Right renal pelvis (tissue), 4 donors: ENCODE measurements around the gene GSG1L2. TPM values are rescaled to one million over a fixed set of nuclear protein-coding genes. Genes with fewer than 3 reads are reported as not detected.

ENCODE experiments used
- DNase-seq, 4 donors: peaks; one replicate each; pipeline ENCODE4 v3.0.0-alpha.2; 2013; ENCODE audit warnings: low read depth in 4 of 4, low spot score in 3 of 4, missing footprints in 1 of 4
- polyA plus RNA-seq, 4 donors: library from polyadenylated mRNA; unstranded; fragments of 120-200 nt; gene quantifications; one replicate each; pipeline ENCODE4 v1.2.1, GENCODE V29; 2013; ENCODE audit not compliant: insufficient read length in 4 of 4

GSG1L2 gene
- not detected for polyA plus RNA-seq

DNA sequence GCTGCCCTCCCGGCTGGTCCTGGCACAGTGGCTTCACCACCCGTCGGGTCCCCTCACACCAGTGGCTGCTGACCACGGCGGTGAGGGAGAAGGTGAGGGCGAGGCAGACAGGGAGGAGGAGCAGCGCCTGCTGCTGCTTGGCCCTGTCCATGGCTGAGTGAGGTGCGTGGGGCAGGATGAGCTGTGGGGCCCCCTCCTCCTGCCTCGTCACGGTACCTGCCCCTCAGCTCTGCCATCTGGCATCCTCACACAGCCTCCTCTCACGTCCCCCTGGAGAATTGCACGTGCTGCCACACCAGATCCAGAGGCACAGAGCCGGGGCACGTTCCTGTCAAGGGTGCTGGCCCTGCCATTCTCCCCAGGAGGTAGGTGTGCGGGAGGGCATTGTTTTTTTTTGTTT, at the start of gene GSG1L2:
Gene GSG1L2 (minus strand): TSS at position 159 of the 400 bp plus-strand sequence. CDS start 8 bp downstream, at position 151.
- DNase-seq, result no peak

DNA sequence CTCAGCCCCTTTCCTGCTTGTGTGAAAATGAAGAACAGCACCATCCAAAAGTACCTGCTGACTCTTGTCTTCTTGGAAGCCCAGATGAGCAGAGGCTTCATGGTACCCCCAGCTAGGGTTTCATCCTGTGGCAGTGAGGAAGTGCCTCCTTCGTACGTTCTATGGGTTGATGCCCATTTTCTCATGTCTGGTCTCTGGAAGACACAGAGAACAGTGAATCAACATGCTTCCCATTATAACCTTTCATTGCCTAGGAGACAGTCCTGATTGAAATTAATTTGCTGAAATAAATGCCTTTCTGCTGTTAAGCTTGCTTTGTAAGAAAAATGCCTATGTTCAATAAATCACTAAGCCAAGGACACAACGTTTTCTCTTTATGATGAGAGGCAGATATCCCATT, 46.7 kb upstream of the GSG1L2 start:
- DNase-seq, result no peak

DNA sequence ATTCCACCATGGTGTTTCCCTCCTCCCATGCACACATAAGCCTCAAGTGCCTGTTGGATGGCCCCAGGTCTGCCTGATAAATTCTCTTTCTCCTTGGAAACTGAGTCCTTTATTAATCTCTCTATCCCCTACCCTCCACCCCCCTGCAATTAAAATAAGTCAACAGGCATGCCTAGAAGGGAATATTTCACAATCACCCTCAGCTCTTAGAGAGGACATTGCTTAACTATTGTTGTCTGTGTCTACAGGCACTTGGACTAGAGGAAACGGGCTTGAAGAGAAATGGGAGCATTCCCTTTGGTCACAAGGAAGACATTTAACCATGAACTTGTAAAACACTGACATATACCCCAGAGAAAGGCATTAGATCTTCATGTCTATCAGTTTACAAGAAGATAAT, 43.7 kb upstream of the GSG1L2 start:
- no peak for DNase-seq

DNA sequence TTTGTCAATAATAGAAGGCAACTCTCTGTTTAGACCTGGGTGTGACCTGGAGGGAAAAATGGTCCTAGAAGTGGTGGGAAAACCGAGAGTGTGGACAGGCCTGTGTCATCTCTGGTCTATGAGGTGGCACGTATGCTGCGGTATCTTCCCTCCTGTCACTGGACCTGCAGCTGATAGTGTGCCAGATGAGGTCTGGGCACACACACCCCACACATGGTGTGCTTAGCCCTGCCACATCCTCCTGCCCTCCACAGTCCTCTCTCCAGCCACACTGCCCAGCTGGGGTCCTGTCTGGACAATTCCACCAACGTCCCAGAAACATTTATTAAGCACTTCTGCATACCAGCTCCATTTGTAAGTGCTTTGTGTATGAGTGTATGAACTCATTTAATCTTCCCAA, 41.1 kb upstream of the GSG1L2 start:
- no peak for DNase-seq

DNA sequence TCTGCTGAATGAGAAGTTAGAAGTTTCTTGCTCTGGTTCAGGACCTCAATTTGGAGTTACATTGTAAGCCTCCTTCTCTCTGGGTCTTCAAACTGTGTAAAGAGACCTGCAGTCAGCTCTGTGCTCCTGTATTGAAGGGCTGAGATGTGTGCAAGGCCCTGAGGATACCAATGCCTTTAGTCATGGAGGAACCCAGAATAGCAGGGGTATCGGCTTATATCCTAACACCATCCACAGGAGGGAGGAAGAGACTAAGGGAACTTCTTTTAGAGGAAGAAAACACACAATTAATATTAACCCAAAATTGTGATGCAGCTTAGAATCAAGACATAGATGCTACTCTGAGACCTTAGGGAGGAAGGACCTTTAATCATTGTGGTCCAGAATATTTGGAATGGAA, 40.3 kb upstream of the GSG1L2 start:
- no peak for DNase-seq

DNA sequence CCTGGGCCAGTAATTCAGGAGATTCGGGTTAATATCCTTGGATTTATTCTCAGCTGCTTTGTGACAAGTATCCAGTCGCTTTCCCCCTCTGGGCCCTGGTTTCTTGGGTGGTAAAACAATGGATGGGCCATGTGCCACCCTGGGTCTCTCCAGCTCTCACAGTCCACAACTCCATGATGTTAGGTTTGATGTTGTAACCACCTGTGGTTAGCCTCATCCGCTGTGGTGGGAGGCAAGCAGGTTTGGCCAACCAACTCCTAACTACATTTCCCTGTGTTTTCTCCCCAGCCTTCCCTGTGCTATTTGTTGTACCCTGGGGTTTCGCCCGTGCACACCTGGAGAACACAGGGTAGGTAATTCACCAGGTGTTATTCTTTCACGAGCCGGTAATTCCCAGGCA, 39.0 kb upstream of the GSG1L2 start:
- DNase-seq, result no peak

DNA sequence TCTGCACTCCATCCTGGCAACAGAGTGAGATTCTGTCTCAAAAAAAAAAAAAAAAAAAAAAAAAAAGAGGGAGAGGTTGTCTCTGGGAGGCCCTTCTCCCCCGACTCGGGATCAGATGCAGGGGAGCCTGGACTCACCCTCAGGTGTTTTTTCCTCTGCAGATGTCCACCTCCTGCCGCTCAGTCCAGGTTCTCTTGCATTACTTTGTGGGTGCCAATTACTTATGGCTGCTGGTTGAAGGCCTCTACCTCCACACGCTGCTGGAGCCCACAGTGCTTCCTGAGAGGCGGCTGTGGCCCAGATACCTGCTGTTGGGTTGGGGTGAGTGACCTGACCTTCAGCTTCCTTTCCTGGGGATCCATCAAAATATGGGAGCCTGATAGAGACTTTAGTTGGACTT, 37.9 kb upstream of the GSG1L2 start:
- DNase-seq, result no peak

DNA sequence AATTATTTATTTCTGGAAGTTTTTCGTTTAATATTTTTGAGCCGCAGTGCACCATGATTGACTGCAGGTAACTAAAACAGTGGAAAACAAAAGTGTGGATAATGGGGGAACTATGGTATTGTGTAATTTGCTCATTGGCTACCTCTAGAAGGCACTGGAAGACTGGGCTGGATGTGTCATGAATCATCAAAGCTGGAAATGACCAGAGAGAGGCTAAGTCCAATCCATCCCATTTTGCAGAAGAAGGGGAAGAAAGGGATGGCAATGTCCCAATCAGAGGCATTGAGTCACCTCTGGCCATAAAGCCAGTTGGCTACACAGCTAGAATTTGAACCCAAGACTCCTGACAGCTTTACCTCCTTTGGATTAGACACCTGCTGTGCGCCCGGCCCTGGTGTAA, 33.2 kb upstream of the GSG1L2 start:
- no peak for DNase-seq

DNA sequence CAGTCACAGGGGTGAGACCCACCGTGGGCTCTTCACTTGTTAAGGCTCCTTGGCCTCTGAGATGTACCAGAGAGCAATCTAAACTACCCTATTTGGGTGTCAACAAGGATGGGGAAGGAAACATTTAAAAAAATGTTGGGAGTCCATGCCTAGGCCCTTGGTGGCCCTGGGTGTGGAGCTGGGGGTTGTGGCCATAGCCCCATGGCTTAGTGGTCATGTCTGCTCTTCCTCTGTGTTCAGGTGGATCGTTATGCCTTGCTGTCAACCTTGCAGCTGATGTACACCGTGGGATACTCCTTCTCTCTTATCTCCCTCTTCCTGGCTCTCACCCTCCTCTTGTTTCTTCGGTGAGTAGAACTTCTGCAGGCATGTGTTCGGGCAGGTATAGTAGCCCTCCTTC, 32.4 kb upstream of the GSG1L2 start:
- DNase-seq, result no peak

DNA sequence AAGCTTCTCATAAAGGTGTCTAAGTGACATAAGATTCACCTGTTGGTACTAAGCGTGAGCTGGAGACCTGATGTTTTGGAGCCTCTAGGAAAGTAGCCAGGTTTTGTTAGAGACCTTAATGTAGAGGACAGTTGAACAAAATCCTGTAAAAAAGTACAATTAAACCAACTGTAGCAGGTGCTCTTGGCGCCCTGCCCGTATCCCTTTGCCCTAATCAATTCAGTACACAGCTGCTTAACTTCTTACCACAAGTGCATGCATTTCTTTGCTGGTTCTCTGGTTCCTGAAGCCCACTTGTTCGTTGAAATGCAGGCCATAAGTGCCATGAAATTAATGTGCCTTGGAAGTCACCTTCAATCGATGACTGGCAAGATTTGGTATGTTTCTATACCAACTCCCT, 28.3 kb upstream of the GSG1L2 start:
- no peak for DNase-seq

DNA sequence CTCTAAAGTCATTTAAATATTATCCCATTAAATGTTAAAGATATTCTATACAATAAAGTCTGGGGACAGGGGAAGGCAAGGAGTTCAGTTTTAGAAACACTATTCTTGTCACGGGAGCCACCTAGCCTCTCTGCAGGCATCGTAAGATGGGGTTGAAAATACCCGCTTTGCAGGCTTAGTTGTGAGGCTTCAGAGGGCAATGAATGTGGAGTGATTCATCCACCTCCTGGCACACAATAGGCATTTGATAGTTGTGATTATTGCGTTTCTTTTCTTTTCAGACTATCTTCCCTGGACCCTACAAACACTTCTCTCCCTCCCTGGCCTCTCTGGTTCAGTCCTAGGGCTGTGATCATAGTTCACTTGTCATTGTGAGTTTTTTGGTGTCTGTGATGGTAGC, 23.4 kb upstream of the GSG1L2 start:
- DNase-seq, result no peak

DNA sequence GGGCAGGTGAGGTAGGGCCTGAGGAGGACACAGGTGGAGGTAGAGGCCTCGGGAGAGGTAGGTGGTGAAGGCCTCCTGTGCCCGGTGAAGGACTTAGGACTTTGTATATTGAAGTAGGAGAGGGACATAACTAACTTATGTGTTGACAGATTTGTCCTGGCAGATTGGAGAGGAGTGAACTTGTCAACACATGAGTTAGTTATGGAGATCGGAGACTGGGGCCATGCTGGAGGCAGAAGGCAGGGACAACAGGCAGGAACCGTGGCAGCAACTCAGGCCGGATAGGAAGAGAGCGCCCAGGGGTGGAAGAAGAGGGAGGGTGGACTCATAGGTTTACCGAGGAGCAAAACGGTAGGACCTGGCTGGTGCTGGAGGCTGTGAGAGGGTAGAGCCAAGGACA, 22.3 kb upstream of the GSG1L2 start:
- DNase-seq, result no peak

DNA sequence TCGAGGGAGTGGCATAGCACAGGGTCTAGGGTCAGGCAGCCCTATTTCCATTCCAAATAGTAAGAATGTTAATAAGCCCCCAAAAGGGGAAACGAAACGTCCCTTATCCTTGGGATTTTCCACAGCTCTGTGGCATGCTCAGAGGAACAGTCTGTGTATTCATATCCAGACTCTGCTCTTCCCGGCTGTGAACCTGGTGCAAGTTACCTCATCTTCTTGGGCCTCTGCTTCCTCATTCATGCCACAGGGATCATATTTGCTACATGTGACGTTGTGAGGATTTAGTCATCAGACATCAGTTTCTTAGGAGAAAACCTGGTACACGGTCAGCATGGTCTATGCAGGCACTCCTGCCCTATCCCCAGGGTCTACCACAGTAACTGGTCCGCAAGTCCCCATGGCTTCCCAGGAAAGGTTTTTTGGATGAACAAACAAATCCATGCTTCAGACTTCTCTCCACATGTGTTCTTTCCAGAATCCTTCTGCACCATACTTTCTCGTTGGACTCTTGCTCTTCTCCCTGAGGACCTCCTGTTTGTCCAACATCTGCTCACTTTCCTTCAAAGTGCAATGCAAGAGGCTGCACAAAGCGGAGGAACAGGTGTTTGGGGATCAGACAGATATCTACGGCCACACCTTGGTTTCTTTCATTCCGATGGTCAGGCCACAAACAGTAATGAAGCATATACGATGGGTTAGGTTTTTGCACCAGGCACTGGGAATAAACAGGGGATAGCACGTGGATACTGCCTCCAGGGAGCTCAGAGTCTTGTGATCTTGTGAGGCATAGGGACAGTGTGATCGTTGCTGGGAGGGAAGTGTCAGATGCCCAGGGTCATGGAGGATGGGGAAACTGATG, 21.5 kb upstream of the GSG1L2 start:
- no peak for DNase-seq

DNA sequence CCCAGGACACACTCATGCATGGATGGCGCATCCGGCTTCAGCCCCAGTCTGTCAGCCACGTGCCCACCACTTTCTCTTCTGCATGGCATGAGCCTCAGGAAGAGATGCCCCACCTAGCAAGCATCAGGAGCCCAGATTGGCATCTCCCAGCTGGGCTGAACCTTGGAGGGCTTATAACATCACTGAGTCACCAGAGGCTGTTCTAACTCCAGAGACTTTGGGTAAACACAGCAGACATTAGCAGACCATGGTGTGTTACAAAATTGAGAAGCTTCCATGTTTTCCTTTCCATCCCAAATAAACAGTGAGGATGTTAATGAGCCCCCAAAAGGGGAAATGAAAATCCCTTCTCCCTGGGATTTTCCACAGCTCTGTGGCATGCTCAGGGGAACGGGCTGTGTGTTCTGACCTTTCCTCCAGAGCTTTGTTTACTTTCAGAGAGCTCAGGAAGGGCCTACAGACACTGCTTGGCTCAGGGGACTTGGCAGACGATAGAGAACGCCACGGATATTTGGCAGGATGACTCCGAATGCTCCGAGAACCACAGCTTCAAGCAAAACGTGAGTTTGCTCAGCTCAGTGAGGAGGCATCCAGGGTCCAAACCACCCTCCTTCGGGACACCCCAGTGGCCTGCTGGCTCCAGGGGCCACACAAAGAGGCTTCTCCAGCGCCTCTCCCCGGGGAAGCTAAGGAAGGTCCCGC, 20.3 kb upstream of the GSG1L2 start:
- no peak for DNase-seq

DNA sequence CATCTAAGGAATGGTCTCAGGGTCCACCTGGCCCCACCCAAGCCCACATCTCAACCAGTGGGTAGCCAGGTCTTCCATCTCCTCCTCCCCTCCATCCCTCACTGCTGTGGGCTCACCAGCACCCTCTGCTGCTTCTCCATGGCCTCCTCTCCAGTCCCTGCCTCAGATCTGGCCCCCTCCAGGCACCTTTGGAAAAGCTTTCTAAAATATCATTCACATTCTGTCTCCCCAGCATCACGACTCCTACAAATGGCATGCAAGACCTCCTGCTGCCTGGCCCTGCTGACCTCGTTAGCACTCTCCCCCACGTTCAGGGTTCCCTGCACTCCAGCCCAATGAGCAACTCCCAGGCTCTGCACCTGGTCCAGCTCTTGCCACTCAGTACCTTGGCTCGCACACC, 17.6 kb upstream of the GSG1L2 start:
- DNase-seq, result no peak

DNA sequence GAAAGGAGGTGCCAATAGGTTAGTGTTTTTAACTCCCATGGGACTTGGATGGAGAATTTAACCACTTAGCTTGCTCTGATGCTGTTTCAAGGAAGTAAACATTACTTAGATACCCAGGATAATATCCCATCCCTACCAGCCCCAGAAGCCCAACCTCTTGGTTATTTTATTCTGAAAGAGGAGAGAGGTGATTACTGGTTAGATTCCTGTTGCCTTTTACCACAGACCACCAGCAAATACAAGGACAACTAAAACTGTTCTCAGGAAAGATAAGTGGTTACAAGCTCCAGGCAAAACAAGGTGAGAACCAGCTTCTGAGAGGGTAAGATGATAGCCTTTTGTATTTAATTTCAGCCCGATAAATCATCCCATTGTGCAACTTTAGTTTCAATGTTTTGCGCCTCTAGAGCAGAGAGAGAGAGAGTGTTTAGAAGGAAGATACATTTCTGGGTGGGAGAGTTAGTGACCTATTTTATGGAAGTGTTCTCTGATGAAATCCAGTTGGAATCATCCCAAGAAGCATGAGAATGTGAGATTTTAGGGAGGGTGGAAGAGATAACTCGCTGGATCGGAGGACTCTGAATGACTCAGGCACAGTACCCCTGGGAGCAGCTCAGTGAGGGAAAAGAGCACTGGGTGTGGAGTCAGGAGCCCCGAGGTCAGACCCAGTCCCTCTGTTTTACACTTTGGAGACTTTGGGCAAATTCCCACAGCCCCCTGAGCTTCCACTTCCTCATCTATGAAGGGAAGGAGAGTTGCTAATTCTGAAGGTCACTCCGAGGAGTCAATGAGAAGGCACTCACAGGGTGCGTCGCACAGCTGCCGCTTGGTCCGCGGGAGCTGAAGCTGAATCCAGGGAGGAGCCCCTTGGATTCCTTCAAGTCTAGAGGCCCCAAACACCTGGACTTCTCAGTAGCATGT, 15.9 kb upstream of the GSG1L2 start:
- no peak for DNase-seq

DNA sequence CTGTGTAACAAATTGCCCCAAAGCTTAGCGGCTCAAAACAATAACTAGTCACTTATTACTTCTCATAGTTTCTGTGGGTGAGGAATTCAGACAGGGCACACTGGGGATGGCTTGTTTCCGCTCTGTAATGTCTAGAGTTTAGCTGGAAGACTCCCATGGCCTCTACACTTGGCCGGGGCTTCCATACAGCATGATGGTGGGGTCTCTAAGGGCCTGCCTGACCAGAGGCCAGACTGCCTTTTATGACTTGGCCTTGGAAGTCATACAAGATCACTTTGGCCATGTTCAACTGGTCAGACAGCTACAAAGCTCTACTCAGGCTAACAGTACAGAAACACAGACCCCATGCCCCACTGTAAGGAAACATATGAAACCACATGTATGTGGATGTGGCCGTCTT, 12.0 kb upstream of the GSG1L2 start:
- DNase-seq, result no peak

DNA sequence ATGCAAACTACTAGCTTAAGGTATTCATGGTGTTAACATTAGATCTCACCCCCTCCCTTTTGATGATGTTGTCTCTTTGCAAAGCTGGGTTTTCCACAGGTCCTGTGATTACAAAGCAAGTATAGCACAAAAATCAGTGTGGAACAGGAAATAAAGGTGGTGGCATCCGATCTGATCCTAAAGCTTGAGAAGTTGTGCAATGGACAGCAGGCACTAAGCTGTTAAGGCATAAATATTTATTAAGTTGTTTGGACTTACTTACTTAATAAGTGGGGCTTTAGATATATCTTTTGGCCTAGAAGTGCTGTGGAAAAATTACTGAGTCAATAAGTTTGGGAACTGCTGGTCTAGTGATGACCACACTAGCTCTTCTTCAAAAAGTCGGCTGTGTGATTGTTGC, 8.8 kb upstream of the GSG1L2 start:
- no peak for DNase-seq

DNA sequence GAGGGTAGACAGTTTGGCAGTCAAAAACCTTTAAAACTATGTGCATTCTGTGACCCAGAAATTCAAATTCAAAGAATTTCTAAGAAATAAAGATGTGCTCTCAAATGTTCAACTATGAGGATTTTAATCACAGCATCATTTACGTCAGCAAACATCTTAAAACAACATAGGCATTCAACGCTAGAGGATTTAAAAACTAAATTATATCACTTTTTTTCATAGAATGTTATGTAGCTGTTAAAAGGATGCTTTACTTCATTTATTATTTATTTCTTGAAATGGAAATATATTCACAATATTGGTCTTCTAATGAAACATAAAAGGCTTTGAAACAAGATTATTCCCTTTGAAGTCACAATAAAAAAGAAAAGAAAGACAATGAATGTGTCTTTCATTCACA, 7.5 kb upstream of the GSG1L2 start:
- no peak for DNase-seq

DNA sequence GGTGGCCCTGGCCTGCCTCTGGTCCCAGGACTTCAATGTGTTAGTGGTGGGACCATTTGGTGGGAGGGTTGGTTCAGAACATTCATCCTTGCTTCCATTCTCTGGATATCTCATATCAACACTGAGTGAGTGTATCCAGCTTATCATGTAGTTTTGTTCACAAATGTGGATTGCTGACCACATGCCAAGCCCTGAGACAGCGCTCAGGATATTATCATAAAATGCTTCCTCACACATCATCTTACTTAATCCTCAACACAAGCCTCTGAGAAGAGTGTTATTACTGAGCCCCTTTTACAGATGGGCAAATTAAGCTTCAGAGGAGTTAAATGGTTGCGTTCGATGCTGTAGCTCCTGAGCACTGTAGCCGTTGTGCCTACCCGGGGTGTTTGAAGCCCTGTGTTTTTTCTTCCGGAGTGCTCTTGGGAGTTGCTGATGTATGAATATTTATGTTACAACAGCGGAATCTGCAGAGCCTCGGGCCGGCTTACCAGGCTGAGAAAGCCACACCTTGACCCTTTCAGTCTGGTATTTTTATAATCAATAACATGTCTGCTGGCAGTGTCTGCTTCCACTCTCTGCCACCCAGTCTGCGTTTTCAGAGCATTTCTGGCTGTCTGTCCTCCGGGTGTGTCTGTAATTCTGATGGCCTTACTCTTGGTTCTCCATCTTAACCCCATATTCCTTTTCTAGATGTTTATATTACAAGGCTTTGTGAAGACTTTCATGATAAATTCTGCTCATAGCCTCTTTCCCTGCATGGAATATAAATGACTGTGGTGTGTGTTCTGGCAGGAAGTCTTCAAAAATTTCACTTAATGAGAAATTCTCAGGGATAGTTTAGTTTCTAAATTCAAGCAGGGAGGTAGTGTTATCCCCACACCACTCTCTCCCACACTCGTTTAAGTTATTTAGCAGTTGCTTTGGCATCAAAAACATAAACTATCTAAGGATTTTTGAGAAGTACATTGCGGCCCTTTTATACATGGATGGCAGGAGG, 6.7 kb upstream of the GSG1L2 start:
- no peak for DNase-seq
